PC-9 (cell line): ENCODE results near the gene WDR53. TPM values are rescaled to one million over a fixed set of nuclear protein-coding genes. Genes with fewer than 3 reads are reported as not detected.
"Not testable (repeated sequence)": the region's sequence is repeated elsewhere in the genome, so short reads cannot be mapped to it uniquely, and the experiment has no call there.

Experiments
- BruUV-seq: library from RNA; stranded (reverse); fragments of 400-500 nt; replicated peaks from 2 replicates; lab custom pipeline; 2021; lab: Mats Ljungman, UMichigan
- CTCF ChIA-PET: fragments of 300-600 bp; sonication (Branson Sonifier 250); formaldehyde crosslinking; loops from one replicate; lab custom pipeline; 2022; ENCODE audit warnings: antibody characterized with exemption; lab: Charles Lee
- POLR2A ChIA-PET: fragments of 300-600 bp; sonication (Branson Sonifier 250); formaldehyde crosslinking; loops from one replicate; lab custom pipeline; 2022; ENCODE audit warnings: antibody characterized with exemption; ENCODE audit not compliant: unreplicated experiment; lab: Charles Lee
- DNase-seq, 2 experiments: peaks; one replicate each; pipeline versions ENCODE4 v3.0.0 to v3.0.0-alpha.2; 2015 to 2022; ENCODE audit warnings: mixed read lengths in 1 of 2
- H2AFZ ChIP-seq: fragments of 200-600 bp; sonication (generic); 2 replicates; pipeline ENCODE4 v1.8.1; 2017; ENCODE audit warnings: antibody characterized with exemption
- H3F3A ChIP-seq: fragments of 200-600 bp; sonication (generic); 2 replicates; pipeline ENCODE4 v1.8.1; 2017; ENCODE audit warnings: antibody characterized with exemption, mild to moderate bottlenecking, low read depth; ENCODE audit not compliant: insufficient read depth
- H3K27ac ChIP-seq: fragments of 200-600 bp; sonication (generic); 2 replicates; pipeline ENCODE4 v1.6.1; 2016; ENCODE audit warnings: mixed run types
- H3K27me3 ChIP-seq: fragments of 200-600 bp; sonication (generic); 2 replicates; pipeline ENCODE4 v1.6.1; 2016; ENCODE audit warnings: low read depth, mixed run types; ENCODE audit not compliant: insufficient read depth
- H3K36me3 ChIP-seq: fragments of 200-600 bp; sonication (generic); 2 replicates; pipeline ENCODE4 v1.6.1; 2016; ENCODE audit warnings: low read depth, mixed run types
- H3K4me1 ChIP-seq: fragments of 200-600 bp; sonication (generic); replicated peaks from 2 replicates; pipeline ENCODE4 v1.6.1; 2016; ENCODE audit warnings: mixed run types; ENCODE audit not compliant: insufficient read depth
- H3K4me2 ChIP-seq: fragments of 200-600 bp; sonication (generic); 2 replicates; pipeline ENCODE4 v1.6.1; 2017; ENCODE audit warnings: mixed run types
- H3K4me3 ChIP-seq: fragments of 200-600 bp; sonication (generic); 2 replicates; pipeline ENCODE4 v1.6.1; 2016; ENCODE audit warnings: mixed run types
- H3K79me2 ChIP-seq: fragments of 200-600 bp; sonication (generic); 2 replicates; pipeline ENCODE4 v1.6.1; 2017; ENCODE audit warnings: low read depth, mixed run types
- H3K9me2 ChIP-seq: fragments of 200-600 bp; sonication (generic); 2 replicates; pipeline ENCODE4 v1.8.1; 2017; ENCODE audit warnings: mild to moderate bottlenecking; ENCODE audit not compliant: insufficient read depth
- H3K9me3 ChIP-seq: fragments of 200-600 bp; sonication (generic); 2 replicates; pipeline ENCODE4 v1.8.1; 2016; ENCODE audit warnings: low read depth; ENCODE audit not compliant: insufficient read depth
- H4K20me1 ChIP-seq: fragments of 200-600 bp; sonication (generic); 2 replicates; pipeline ENCODE4 v1.8.1; 2017; ENCODE audit not compliant: insufficient read depth
- CTCF ChIP-seq: fragments of 200-600 bp; sonication (generic); conservative IDR thresholded peaks from 2 replicates; pipeline ENCODE4 v1.6.1; 2017; ENCODE audit warnings: mixed run types, antibody characterized with exemption, mild to moderate bottlenecking, moderate library complexity
- EZH2 ChIP-seq: fragments of 200-600 bp; sonication (generic); IDR thresholded peaks from 2 replicates; pipeline ENCODE4 v1.8.0; 2017; ENCODE audit warnings: antibody characterized with exemption, low read depth
- intact Hi-C: fragments of 100-400 bp; cut with micrococcal nuclease; formaldehyde crosslinking; loops from one replicate; pipeline ENCODE4 v1.10.0; 2022; ENCODE audit not compliant: unreplicated experiment
- total RNA-seq: library from RNA; stranded (reverse); gene quantifications from 2 replicates; pipeline ENCODE4 v1.2.3, GENCODE V29; 2021

The WDR53 gene
- total RNA-seq, 1 experiment from 2014 or later = 34.8 TPM

- BruUV-seq = no TSS peak
- TF ChIP-seq EZH2 (no peak), CTCF (no peak)
- no peaks in the 10 kb centered on the region; the same call in 1 of the 2 replicates for H3K9me3 ChIP-seq
- H3K9me2 ChIP-seq = no peaks in the 10 kb centered on the region
- no peaks in the 10 kb centered on the region for H3K27me3 ChIP-seq
- ChIA-PET POLR2A (no interaction called here), CTCF (interaction anchor here (0.6 to 0.7 kb wide), 2 partner anchors 96 to 280 kb away, joined by 3 to 10 read pairs; no protein-coding TSS in a partner anchor)
- H3F3A ChIP-seq = 0 out of 2 replicates have a peak, but pooled peaks cover 4% of the 10 kb centered on the region
- no peak overlapping the region for H2AFZ ChIP-seq
- no peaks in the 10 kb centered on the region for H4K20me1 ChIP-seq
- DNase-seq = no peak
- H3K79me2 ChIP-seq = no peaks in the 10 kb centered on the region
- H3K27ac ChIP-seq = no peak overlapping the region
- H3K4me2 ChIP-seq = no peak overlapping the region
- intact Hi-C loops = no loop called here
- peaks cover 8% of the 10 kb centered on the region for H3K4me1 ChIP-seq
- no peak overlapping the region for H3K4me3 ChIP-seq
- H3K36me3 ChIP-seq = no peaks in the 10 kb centered on the region
These were observed 54.5 kb downstream of the WDR53 start for GRCh38 chr3:196513697-196514349.

- CTCF ChIA-PET = interaction anchor here (0.6 to 1.1 kb wide), 2 partner anchors 72 to 274 kb away, joined by 4 read pairs; no protein-coding TSS in a partner anchor
- BruUV-seq, H3K9me2 ChIP-seq, H3K4me2 ChIP-seq, H3K4me3 ChIP-seq, H2AFZ ChIP-seq, H3K79me2 ChIP-seq, H3K4me1 ChIP-seq, intact Hi-C loops, H3K9me3 ChIP-seq, H3K36me3 ChIP-seq, POLR2A ChIA-PET, H3K27ac ChIP-seq, H4K20me1 ChIP-seq, DNase-seq, H3F3A ChIP-seq, H3K27me3 ChIP-seq: not testable (repeated sequence)
These were observed 56.5 kb downstream of the WDR53 start for GRCh38 chr3:196511646-196512425.

DNA sequence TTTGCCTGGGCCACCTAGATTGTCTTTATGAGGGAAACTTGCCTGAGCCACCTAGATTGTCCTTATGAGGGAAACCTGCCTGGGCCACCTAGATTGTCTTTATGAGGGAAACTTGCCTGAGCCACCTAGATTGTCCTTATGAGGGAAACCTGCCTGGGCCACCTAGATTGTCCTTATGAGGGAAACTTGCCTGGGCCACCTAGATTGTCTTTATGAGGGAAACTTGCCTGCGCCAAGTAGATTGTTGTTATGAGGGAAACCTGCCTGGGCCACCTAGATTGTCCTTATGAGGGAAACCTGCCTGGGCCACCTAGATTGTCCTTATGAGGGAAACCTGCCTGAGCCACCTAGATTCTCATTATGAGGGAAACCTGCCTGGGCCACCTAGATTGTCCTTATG lies 57.2 kb downstream of the WDR53 start:
- H3K27ac ChIP-seq, CTCF ChIA-PET, H3K9me2 ChIP-seq, H3K9me3 ChIP-seq, H2AFZ ChIP-seq, H3F3A ChIP-seq, H3K4me1 ChIP-seq, H3K4me3 ChIP-seq, DNase-seq, POLR2A ChIA-PET, H3K27me3 ChIP-seq, H4K20me1 ChIP-seq, BruUV-seq, intact Hi-C loops, H3K36me3 ChIP-seq, H3K4me2 ChIP-seq, H3K79me2 ChIP-seq: not testable (repeated sequence)

GRCh38 chr3:196506687-196507086 lies 61.7 kb downstream of the WDR53 start:
- Histone ChIP-seq H3K79me2 (peaks cover 17% of the 10 kb centered on the region), H3K4me1 (peaks cover 8% of the 10 kb centered on the region), H3F3A (peaks cover 20% of the 10 kb centered on the region), H3K36me3 (no peaks in the 10 kb centered on the region), H3K4me2 (no peak overlapping the region), H3K9me2 (no peaks in the 10 kb centered on the region), H3K27ac (no peak overlapping the region), H2AFZ (no peak overlapping the region), H3K27me3 (no peaks in the 10 kb centered on the region), H3K9me3 (no peaks in the 10 kb centered on the region), H3K4me3 (no peak overlapping the region), H4K20me1 (no peaks in the 10 kb centered on the region; the same call in 1 of the 2 replicates)
- TF ChIP-seq CTCF (no peak), EZH2 (no peak)
- ChIA-PET POLR2A (no interaction called here), CTCF (interaction anchor here (0.5 kb wide), 1 partner anchor 74 kb away, joined by 9 read pairs; no protein-coding TSS in a partner anchor)
- no TSS peak for BruUV-seq
- intact Hi-C loops = no loop called here
- no peak for DNase-seq
